Activated CD4-positive, CD25-positive, alpha-beta regulatory T cell (primary cell): ENCODE measurements around the gene RPN2.

Experiments used
- DNase-seq, 4 experiments: peaks; one replicate each; lab custom pipeline; 2025; lab: John Stamatoyannopoulos, UW

RPN2 gene

GRCh38 chr20:37218976-37219375 lies 39.8 kb downstream of the RPN2 start:
- no peak for DNase-seq

DNA sequence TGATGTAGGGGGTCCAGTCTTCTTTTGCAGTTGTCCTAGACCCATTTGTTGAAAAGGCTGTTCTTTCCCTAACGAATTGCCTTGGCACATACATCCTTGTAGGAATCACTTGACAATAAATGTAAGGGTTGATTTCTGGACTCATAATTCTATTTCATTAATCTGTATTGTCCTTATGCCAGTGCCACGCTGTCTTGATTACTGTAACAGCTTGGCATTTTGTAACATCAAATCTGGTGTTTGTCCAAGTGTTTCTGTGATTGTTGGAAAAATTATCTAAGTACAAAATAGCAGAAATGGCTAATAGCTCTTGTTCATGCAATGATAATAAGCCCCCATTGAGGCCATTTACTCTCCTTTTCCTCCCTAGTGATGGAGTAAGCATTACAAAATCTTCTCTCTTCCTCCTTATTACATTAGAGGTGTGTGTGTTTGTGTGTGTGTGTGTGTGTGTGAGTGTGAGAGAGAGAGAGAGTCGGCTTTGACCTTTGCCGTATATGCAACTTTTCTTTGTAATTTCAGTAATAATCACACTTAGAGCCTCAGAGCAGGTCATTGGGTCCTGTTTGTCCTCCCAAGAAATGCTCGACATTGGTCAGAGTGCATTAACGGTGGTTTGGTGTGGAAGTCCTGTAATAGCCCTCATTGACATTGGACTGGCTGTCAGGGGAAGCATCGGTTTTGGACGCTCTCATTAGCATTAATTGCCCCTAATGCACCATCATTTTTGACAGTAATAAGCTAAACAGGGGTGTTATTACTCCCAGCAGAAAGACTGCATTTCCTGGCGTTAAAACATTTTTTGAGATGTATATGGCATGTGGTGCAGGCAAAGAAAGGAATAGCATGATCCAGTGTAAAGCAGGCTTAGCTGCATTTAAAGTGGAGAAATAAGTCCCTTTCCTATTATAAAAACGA lies 40.9 kb downstream of the RPN2 start:
- no peak for DNase-seq

DNA sequence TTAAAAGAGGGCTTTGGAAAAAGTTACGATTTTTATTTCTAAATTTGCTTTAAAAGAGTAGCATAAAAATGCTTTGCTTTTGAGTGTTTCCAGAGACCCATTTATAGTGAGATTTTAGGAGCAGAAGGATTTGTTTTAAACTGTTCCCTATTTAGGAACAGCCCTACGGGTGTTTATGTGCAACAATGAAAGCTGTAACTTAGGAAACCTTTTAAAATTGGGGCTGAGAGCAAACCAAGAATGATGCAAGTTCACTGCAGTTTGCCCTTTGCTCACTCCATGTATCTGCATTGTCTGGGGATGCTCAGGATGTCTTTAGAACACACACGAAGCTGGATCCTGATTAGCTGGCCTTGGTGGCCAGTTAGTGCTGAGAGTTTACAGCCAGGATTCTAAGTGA lies 41.6 kb downstream of the RPN2 start:
- no peak for DNase-seq

DNA sequence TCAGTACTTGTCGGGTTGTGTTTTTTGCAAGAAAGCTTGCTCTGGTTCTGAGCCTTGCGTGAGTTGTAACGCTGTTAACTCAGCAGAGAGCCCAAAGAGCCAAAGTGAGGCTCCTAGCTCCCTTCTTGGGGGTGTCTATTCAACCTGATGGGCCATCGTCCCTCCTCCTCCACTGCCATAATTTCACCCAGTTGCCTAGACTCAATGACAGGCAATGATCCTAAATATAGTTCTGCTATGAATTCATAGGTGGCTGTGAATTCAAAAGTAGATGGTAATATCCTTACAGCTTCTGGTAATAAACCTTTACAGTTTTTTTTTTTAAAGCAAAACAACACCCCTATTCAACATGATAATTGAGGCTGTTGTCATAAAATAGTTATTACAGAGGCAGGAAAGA lies 43.0 kb downstream of the RPN2 start:
- DNase-seq, result no peak

DNA sequence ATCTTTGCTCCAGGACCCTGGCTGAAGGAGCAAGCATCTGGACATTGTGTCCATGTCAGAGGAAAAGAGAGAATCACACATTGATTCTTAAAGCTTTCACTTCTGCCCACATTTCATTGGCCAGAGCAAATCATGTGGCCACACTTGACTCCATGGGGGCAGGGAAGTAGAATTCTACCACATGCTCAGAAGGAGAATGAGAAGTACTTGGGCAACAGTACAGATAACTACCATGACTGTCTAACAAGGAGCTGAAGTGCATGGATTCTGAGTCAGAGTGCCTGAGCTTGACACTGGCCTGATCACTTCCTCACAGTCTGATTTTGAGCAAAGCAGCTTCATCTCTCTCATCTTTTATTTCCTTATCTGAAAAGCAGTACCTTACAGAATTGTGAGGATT lies 43.9 kb downstream of the RPN2 start:
- no peak for DNase-seq

- no peak for DNase-seq
Measured at GRCh38 chr20:37225146-37225545, 46.0 kb downstream of the RPN2 start.

DNA sequence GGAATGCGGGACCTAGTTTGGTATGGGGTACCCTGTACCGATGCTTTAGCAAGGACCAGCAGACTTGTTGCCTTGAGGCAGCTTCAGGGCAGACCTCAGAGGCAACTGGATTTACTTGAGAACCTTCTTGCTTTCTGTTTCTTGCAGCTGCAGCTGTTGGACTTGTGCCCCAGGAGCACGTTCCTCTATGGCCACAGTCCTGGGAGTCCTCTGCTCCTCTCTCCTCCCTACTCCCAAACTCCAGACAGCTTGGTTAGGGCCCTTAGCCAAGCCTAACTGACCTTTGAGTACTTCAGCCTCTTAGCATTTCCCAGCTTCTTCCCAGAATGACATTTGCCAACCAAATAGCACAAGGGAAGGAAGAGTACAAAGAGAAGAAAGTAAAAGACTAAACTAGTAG lies 47.8 kb downstream of the RPN2 start:
- no peak for DNase-seq

- DNase-seq, result no peak
Measured at GRCh38 chr20:37228082-37228481, 49.0 kb downstream of the RPN2 start.

- no peak for DNase-seq
Measured at GRCh38 chr20:37228656-37229055, 49.5 kb downstream of the RPN2 start.

DNA sequence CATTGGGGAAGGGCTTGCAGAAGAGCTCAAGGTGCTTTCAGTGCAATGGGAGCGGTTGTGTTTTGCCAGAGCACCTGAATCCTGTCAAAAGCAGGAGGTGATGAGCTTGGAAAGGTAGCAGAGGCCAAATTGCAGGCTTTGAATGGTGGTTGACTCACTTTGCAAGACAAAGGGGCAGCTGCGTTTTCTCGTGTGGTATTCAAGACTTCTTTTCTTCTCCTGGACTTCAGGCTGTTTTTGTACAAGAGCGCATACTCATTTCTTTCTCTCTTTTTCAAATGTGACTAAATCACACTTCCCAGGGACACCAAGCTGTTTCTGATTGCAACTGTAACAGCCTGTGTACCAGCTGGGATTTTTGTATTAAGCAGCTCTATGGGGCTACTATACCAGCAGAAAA lies 50.2 kb downstream of the RPN2 start:
- no peak for DNase-seq

DNA sequence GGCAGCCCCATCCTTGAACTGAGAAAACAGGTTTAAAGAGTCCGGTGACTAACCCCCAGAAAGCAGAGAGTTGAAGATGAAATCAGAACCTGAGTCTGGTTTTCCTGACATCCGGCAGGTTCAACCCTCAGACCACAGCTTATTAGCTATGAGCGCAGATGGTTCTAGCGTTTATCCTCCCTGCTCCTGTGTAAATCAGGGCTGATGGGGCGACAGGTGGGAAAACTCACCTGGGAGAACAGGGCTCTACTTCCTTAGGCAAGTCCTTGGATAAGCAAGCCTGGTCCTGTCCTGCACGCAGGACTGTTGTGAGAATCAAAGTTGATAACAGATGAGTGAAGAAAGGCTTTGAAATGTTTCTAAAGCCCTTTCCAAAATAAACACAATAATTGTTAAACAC lies 51.1 kb downstream of the RPN2 start:
- no peak for DNase-seq

DNA sequence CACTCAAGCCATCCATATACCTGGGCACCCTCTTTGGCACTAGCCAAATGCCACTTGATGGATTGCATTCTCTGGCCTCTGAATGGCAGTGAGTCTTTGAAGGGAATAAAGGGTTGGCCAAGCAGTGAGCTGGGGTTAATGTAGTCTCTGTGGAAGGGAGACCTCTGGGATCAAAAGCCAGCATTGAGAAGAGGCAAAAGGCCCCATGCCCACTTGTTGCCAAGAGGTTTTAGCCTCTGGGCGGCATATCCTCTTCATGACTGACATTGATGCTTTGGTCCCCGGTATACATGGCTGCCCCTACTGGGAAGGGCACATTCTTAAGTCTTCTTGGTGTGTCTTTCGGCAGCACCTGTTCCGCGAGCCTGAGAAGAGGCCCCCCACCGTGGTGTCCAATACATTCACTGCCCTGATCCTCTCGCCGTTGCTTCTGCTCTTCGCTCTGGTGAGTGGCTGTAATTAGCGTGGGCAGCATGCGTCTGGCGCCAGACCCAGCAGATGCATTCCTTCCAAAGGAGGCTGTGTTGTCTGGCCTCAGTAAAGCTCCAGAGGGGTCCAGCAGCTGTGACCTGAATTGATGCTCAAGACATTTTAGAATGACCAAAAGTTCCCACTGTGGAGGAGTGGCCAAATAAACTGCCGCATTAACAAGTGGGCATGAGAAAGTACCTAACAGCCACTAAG lies 53.0 kb downstream of the RPN2 start:
- no peak for DNase-seq

- no peak for DNase-seq
Measured at GRCh38 chr20:37233548-37234253, 54.6 kb downstream of the RPN2 start.

DNA sequence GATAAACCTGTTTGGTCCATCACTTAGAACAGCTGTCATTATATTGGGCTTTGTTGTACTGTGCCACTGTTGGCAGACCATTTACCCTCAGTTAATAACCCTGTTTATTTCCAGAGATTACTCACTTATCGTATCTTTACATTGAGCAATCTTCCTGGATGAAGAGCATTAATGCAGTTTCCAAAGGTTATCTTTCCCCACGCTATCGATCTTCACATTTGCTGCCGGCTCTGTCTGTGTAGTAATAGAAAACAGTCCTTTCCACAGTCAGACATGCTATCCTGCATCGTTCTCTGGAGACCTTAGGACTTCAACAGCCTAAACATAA lies 55.1 kb downstream of the RPN2 start:
- DNase-seq, result no peak

DNA sequence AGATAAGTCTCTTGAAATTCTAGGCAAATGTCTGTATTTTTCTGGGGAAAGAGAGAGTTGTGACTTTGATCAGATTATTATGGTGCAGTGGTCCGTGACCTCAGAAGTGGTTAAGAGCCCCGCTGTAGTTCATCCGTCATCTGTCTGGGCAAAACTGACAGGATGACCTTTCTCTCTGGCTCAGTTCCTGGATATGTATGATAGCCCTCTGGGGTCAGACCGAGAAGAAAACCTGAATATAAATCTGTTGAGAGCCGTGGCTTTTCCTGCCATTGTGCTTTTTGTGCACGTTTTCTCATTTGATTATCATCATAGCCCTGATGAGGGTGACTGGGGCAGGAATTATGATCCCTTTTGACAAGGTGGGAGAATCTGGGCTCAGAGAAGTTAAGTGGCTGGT lies 55.9 kb downstream of the RPN2 start:
- DNase-seq, result no peak

DNA sequence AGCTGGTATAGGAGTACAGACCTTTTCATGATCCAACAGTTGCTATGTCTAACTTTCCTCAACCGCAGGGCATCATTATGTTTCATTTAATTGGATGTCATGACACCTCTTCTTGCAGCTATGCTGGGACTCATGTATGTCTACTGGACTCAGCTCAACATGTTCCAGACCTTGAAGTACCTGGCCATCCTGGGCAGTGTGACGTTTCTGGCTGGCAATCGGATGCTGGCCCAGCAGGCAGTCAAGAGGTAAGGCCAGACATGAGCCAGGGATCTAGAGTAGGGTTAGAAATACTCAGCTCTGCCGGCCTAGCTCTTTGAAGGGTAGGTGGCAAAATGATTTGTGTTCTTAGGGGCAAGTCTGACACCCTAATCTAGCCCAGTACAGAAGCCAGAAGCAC lies 57.3 kb downstream of the RPN2 start:
- DNase-seq, result no peak

- no peak for DNase-seq
Measured at GRCh38 chr20:37237656-37238055, 58.5 kb downstream of the RPN2 start.

DNA sequence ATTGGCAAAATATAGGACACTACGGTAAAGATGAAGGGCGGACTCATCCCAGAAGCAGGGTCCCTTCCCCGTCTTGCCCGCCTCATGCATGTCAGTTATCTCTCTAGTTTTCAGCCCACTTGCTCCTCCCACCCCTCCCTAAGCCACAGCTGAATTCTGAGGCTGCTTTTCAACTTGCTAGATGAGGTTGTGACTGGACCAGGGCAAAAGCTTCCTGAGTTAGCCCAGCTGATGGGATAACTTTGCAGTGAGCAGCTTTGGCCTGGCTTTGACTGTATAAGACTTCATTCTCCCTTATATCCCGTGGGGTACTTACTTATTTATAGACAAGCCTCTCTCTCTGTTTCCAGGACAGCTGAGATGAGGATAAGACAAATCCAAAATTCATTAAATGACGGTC lies 59.3 kb downstream of the RPN2 start:
- DNase-seq, result no peak

- no peak for DNase-seq
Measured at GRCh38 chr20:37238935-37239451, 59.9 kb downstream of the RPN2 start.

DNA sequence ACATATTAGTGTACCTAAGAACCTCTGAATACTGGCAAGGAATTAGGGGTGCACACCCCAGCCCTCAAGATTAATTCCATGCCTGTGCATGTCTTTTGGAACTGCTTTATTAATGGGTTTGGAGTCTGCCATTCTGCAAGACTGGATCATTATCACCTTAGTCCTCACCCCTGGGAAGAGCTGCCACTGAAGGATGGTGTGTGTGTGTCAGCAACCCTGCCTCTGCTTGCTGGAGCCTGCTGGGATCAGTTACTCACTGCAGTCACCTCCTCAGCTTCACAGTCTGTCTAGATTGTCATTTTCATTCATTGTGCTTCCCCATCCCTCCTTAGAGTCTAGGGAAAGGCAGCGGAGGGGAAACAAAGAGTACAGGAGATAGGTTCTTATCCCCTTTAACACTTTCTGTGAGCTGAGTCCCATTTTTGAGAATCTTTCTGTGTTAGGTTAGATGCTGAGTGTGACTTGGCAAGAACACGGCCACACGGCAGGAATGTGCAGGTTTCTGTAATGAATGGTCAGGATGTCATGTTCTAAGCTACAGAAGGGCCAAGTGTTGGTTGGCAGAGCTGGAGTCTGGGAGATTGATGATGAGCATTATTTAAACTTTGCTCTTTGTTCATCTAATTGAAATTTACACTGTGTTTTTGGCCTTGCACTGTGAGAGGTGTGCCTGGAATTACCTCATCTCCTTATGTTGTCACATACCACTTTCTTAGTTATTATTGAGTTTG lies 61.4 kb downstream of the RPN2 start:
- no peak for DNase-seq

DNA sequence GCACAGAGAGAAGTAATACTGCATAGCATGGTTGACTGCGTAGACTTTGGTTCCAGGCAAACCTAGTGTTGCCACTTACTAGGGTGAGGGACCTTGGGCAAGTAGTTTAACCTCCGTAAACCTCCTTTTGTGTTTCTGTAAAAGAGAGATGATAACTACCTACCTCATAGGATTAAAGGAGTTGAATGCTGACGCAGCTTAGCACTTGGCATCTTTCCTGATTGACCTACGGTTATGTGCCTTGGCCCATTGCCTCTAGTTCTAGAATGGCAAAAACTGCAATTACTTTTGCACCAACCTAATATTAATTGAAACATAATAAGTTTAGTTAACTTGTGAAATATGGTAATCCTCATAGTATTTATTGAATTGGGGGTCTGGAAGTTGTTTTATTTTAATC lies 63.4 kb downstream of the RPN2 start:
- DNase-seq, result no peak
